HepG2 (cell line): ENCODE data around the gene SMTN.

ENCODE experiments used
- CHD2 ChIP-seq: IDR thresholded peaks from 2 replicates; pipeline ENCODE4 v1.6.1; 2011; ENCODE audit warnings: low read depth, low read length, improper control_type of control experiment
- CTCF ChIP-seq: sonication (generic); formaldehyde crosslinking; IDR thresholded peaks from 2 replicates; pipeline ENCODE4 v1.5.0; 2020; ENCODE audit warnings: mild to moderate bottlenecking, missing genetic modification reagents, moderate library complexity
- MAX ChIP-seq: IDR thresholded peaks from 2 replicates; pipeline ENCODE4 v1.6.1; 2012; ENCODE audit warnings: inconsistent platforms
- PBX3 ChIP-seq: sonication (generic); formaldehyde crosslinking; IDR thresholded peaks from 2 replicates; pipeline ENCODE4 v1.8.1; 2023; ENCODE audit warnings: missing genetic modification reagents, inconsistent platforms, borderline replicate concordance
- SATB2 ChIP-seq: sonication (generic); formaldehyde crosslinking; IDR thresholded peaks from 2 replicates; pipeline ENCODE4 v1.5.0; 2020; ENCODE audit warnings: missing genetic modification reagents
- TCF7L2 ChIP-seq: IDR thresholded peaks from 2 replicates; pipeline ENCODE4 v1.6.1; 2011; ENCODE audit warnings: mild to moderate bottlenecking, low read depth, low read length, moderate library complexity
- ZBTB8A ChIP-seq: sonication (generic); formaldehyde crosslinking; IDR thresholded peaks from 2 replicates; pipeline ENCODE4 v1.4.0; 2020; ENCODE audit warnings: mild to moderate bottlenecking, low read depth, missing genetic modification reagents, borderline replicate concordance
- ZNF530 ChIP-seq: sonication (generic); formaldehyde crosslinking; IDR thresholded peaks from 2 replicates; pipeline ENCODE4 v1.5.0; 2020; ENCODE audit warnings: low read depth, mild to moderate bottlenecking, missing genetic modification reagents
- TF ChIP-seq, protein P1 (sequence below): sonication (generic); formaldehyde crosslinking; IDR thresholded peaks from 2 replicates; pipeline ENCODE4 v1.4.0; 2020; ENCODE audit warnings: missing genetic modification reagents, low read depth, mild to moderate bottlenecking, borderline replicate concordance
- TF ChIP-seq, protein P2 (sequence below): sonication (generic); formaldehyde crosslinking; IDR thresholded peaks from 2 replicates; pipeline ENCODE4 v1.9.0; 2021; ENCODE audit warnings: missing genetic modification reagents, borderline replicate concordance

DNA sequence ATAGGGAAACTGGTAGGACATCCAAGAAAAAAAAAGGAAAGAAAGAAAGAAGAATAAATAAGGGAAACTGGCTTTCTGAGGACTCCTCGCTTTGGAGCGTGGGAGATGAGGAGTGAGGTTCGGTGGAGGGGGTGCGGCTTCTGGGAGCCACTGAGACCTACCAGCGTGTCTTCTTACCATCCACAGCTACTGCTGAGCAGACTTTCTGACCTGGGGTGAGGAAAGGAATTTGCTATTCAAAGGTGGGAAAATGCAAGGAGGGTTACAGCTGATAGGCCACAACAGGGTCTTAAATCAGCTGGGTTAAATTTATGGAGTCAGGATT is 26.7 kb downstream of the SMTN start:
- TF ChIP-seq SATB2 (CRISPR knock-in tag): no peak
- TF ChIP-seq CHD2: no peak
- TF ChIP-seq MAX: no peak
- no peak for TF ChIP-seq ZNF530
- TF ChIP-seq CTCF (CRISPR knock-in tag): no peak
- TF ChIP-seq, protein P1, sequence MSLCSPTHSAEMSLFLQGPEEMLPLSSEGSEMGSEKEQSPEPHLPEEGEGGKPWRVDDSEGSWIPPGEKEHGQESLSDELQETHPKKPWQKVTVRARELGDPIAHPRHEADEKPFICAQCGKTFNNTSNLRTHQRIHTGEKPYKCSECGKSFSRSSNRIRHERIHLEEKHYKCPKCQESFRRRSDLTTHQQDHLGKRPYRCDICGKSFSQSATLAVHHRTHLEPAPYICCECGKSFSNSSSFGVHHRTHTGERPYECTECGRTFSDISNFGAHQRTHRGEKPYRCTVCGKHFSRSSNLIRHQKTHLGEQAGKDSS (CRISPR knock-in tag): no peak
- no peak for TF ChIP-seq PBX3 (CRISPR knock-in tag)
- no peak for TF ChIP-seq TCF7L2
- no peak for TF ChIP-seq ZBTB8A
- TF ChIP-seq, protein P2, sequence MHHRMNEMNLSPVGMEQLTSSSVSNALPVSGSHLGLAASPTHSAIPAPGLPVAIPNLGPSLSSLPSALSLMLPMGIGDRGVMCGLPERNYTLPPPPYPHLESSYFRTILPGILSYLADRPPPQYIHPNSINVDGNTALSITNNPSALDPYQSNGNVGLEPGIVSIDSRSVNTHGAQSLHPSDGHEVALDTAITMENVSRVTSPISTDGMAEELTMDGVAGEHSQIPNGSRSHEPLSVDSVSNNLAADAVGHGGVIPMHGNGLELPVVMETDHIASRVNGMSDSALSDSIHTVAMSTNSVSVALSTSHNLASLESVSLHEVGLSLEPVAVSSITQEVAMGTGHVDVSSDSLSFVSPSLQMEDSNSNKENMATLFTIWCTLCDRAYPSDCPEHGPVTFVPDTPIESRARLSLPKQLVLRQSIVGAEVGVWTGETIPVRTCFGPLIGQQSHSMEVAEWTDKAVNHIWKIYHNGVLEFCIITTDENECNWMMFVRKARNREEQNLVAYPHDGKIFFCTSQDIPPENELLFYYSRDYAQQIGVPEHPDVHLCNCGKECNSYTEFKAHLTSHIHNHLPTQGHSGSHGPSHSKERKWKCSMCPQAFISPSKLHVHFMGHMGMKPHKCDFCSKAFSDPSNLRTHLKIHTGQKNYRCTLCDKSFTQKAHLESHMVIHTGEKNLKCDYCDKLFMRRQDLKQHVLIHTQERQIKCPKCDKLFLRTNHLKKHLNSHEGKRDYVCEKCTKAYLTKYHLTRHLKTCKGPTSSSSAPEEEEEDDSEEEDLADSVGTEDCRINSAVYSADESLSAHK: no peak
